Neural cell (in vitro differentiated cells): ENCODE data around the gene GAA. TPM values are rescaled to one million over a fixed set of nuclear protein-coding genes. Genes with fewer than 3 reads are reported as not detected.

ENCODE experiments used
- H2AFZ ChIP-seq: fragments of 200-600, 300-800 bp; sonication (generic), shearing (Covaris generic); 2 replicates; pipeline ENCODE4 v1.6.0; 2014; ENCODE audit warnings: low read depth, mild to moderate bottlenecking, antibody characterized with exemption, low read length, moderate library complexity
- H3F3A ChIP-seq: fragments of 200-600 bp; shearing (Covaris generic); 2 replicates; pipeline ENCODE4 v1.6.1; 2016; ENCODE audit warnings: mild to moderate bottlenecking, moderate library complexity, mixed read lengths, antibody characterized with exemption, low read length; ENCODE audit not compliant: insufficient read depth, poor library complexity, severe bottlenecking
- H3K27ac ChIP-seq: fragments of 200-600, 300-800 bp; sonication (generic), shearing (Covaris generic); 2 replicates; pipeline ENCODE4 v1.5.1; 2014; ENCODE audit warnings: mild to moderate bottlenecking, low read length, moderate library complexity
- H3K27me3 ChIP-seq: fragments of 300-800, 200-600 bp; sonication (generic), shearing (Covaris generic); 2 replicates; pipeline ENCODE4 v1.6.0; 2014; ENCODE audit warnings: mild to moderate bottlenecking, low read depth, low read length, moderate library complexity; ENCODE audit not compliant: insufficient read depth
- H3K36me3 ChIP-seq: fragments of 300-800, 200-600 bp; sonication (generic), shearing (Covaris generic); 2 replicates; pipeline ENCODE4 v1.5.1; 2014; ENCODE audit warnings: mild to moderate bottlenecking, antibody characterized with exemption, low read length, moderate library complexity; ENCODE audit not compliant: insufficient read depth
- H3K4me2 ChIP-seq: fragments of 300-800, 200-600 bp; sonication (generic), shearing (Covaris generic); 2 replicates; pipeline ENCODE4 v1.6.0; 2014; ENCODE audit warnings: mild to moderate bottlenecking, low read length
- H3K4me3 ChIP-seq: fragments of 300-800, 200-600 bp; sonication (generic), shearing (Covaris generic); 2 replicates; pipeline ENCODE4 v1.5.1; 2014; ENCODE audit warnings: mild to moderate bottlenecking, low read length, moderate library complexity
- H3K79me2 ChIP-seq: fragments of 200-600 bp; shearing (Covaris generic); replicated peaks from 2 replicates; pipeline ENCODE4 v1.6.0; 2014; ENCODE audit warnings: mild to moderate bottlenecking, low read length, moderate library complexity; ENCODE audit not compliant: insufficient read depth
- H3K9ac ChIP-seq: fragments of 300-800, 200-600 bp; sonication (generic), shearing (Covaris generic); 2 replicates; pipeline ENCODE4 v1.6.1; 2016; ENCODE audit warnings: mild to moderate bottlenecking, low read length, mixed read lengths
- H3K9me2 ChIP-seq: fragments of 200-600 bp; shearing (Covaris generic); 2 replicates; pipeline ENCODE4 v1.6.1; 2016; ENCODE audit warnings: mild to moderate bottlenecking, low read length, mixed read lengths; ENCODE audit not compliant: insufficient read depth
- H3K9me3 ChIP-seq: fragments of 200-600, 300-800 bp; sonication (generic), shearing (Covaris generic); 2 replicates; pipeline ENCODE4 v1.6.1; 2016; ENCODE audit warnings: mild to moderate bottlenecking, mixed run types, low read length, moderate library complexity, mixed read lengths
- H4K20me1 ChIP-seq: fragments of 200-600 bp; shearing (Covaris generic); 2 replicates; pipeline ENCODE4 v1.6.1; 2016; ENCODE audit warnings: mild to moderate bottlenecking, mixed run types; ENCODE audit not compliant: insufficient read depth
- EP300 ChIP-seq: fragments of 450-650 bp; conservative IDR thresholded peaks from 2 replicates; pipeline ENCODE4 v1.6.1; 2014; ENCODE audit warnings: antibody characterized with exemption, mild to moderate bottlenecking, moderate library complexity; ENCODE audit not compliant: poor library complexity, severe bottlenecking
- EZH2 ChIP-seq: fragments of 200-600, 300-800 bp; shearing (Covaris generic), sonication (generic); IDR thresholded peaks from 2 replicates; pipeline ENCODE4 v1.6.1; 2014; ENCODE audit warnings: antibody characterized with exemption, low read length, borderline replicate concordance, mild to moderate bottlenecking; ENCODE audit not compliant: insufficient read depth, poor library complexity, severe bottlenecking
- MXI1 ChIP-seq: fragments of 450-650 bp; conservative IDR thresholded peaks from 2 replicates; pipeline ENCODE4 v1.6.1; 2014; ENCODE audit warnings: antibody characterized with exemption, mild to moderate bottlenecking; ENCODE audit not compliant: poor library complexity, severe bottlenecking
- POLR2AphosphoS5 ChIP-seq: IDR thresholded peaks from 2 replicates; pipeline ENCODE4 v1.6.1; 2012
- RAD21 ChIP-seq: fragments of 450-650 bp; conservative IDR thresholded peaks from 2 replicates; pipeline ENCODE4 v1.6.1; 2014; ENCODE audit warnings: antibody characterized with exemption, mild to moderate bottlenecking, moderate library complexity
- SMC3 ChIP-seq: fragments of 450-650 bp; conservative IDR thresholded peaks from 2 replicates; pipeline ENCODE4 v1.6.1; 2014; ENCODE audit warnings: antibody characterized with exemption, mild to moderate bottlenecking, moderate library complexity; ENCODE audit not compliant: poor library complexity
- TAF1 ChIP-seq: IDR thresholded peaks from 2 replicates; pipeline ENCODE4 v1.6.1; 2012; ENCODE audit warnings: low read depth
- polyA plus RNA-seq: library from polyadenylated mRNA; depleted of rRNA; stranded (reverse); fragments of >200 nt; gene quantifications from 2 replicates; pipeline ENCODE4 v1.2.3, GENCODE V29; 2014
- TF ChIP-seq, protein P1 (sequence below): IDR thresholded peaks from 2 replicates; pipeline ENCODE4 v1.6.1; 2012; ENCODE audit warnings: borderline replicate concordance
- TF ChIP-seq, protein P2 (sequence below): fragments of 450-650 bp; IDR thresholded peaks from 2 replicates; pipeline ENCODE4 v1.5.1; 2014; ENCODE audit warnings: antibody characterized with exemption, mild to moderate bottlenecking, moderate library complexity; ENCODE audit not compliant: poor library complexity, severe bottlenecking

The GAA gene
- polyA plus RNA-seq, 1 donor from 2014 or later, result 58.9 TPM

- Histone ChIP-seq H3K36me3 (no peaks in the 10 kb centered on the region), H3K27me3 (no peaks in the 10 kb centered on the region), H3K9ac (no peak overlapping the region), H3K4me3 (no peak overlapping the region), H4K20me1 (no peaks in the 10 kb centered on the region), H3K4me2 (no peak overlapping the region), H3F3A (no peaks in the 10 kb centered on the region), H2AFZ (no peak overlapping the region), H3K9me2 (no peaks in the 10 kb centered on the region), H3K27ac (no peak overlapping the region), H3K79me2 (peaks cover 9% of the 10 kb centered on the region), H3K9me3 (no peaks in the 10 kb centered on the region)
- TF ChIP-seq MXI1 (no peak), EP300 (no peak), EZH2 (no peak), POLR2AphosphoS5 (no peak), SMC3 (no peak), RAD21 (no peak), TAF1 (no peak)
- TF ChIP-seq, protein P1, sequence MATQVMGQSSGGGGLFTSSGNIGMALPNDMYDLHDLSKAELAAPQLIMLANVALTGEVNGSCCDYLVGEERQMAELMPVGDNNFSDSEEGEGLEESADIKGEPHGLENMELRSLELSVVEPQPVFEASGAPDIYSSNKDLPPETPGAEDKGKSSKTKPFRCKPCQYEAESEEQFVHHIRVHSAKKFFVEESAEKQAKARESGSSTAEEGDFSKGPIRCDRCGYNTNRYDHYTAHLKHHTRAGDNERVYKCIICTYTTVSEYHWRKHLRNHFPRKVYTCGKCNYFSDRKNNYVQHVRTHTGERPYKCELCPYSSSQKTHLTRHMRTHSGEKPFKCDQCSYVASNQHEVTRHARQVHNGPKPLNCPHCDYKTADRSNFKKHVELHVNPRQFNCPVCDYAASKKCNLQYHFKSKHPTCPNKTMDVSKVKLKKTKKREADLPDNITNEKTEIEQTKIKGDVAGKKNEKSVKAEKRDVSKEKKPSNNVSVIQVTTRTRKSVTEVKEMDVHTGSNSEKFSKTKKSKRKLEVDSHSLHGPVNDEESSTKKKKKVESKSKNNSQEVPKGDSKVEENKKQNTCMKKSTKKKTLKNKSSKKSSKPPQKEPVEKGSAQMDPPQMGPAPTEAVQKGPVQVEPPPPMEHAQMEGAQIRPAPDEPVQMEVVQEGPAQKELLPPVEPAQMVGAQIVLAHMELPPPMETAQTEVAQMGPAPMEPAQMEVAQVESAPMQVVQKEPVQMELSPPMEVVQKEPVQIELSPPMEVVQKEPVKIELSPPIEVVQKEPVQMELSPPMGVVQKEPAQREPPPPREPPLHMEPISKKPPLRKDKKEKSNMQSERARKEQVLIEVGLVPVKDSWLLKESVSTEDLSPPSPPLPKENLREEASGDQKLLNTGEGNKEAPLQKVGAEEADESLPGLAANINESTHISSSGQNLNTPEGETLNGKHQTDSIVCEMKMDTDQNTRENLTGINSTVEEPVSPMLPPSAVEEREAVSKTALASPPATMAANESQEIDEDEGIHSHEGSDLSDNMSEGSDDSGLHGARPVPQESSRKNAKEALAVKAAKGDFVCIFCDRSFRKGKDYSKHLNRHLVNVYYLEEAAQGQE, result no peak
- TF ChIP-seq, protein P2, sequence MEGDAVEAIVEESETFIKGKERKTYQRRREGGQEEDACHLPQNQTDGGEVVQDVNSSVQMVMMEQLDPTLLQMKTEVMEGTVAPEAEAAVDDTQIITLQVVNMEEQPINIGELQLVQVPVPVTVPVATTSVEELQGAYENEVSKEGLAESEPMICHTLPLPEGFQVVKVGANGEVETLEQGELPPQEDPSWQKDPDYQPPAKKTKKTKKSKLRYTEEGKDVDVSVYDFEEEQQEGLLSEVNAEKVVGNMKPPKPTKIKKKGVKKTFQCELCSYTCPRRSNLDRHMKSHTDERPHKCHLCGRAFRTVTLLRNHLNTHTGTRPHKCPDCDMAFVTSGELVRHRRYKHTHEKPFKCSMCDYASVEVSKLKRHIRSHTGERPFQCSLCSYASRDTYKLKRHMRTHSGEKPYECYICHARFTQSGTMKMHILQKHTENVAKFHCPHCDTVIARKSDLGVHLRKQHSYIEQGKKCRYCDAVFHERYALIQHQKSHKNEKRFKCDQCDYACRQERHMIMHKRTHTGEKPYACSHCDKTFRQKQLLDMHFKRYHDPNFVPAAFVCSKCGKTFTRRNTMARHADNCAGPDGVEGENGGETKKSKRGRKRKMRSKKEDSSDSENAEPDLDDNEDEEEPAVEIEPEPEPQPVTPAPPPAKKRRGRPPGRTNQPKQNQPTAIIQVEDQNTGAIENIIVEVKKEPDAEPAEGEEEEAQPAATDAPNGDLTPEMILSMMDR, result no peak
Observed at GRCh38 chr17:80099291-80100034, 1.9 kb upstream of the GAA start.

DNA sequence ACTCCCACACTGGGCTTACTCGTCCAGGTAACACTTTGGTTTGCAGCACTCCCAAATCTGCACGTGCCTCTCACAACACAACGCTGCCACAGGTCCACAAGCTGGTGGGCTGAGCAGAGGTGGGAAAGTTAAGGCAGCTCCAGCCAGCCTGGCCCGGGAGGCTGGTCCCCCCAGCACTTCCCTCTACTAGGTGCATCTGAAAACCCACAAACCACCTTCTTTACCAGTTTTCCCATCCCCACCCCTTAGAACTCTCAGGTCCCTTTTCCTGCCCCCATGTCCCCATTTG lies 1.4 kb upstream of the GAA start:
- Histone ChIP-seq H3K27ac (no peak overlapping the region), H3K9ac (no peak overlapping the region), H3K9me2 (no peaks in the 10 kb centered on the region), H3K4me3 (no peak overlapping the region), H3K36me3 (no peaks in the 10 kb centered on the region), H4K20me1 (no peaks in the 10 kb centered on the region), H3K79me2 (peaks cover 9% of the 10 kb centered on the region), H3K4me2 (no peak overlapping the region), H3K27me3 (no peaks in the 10 kb centered on the region), H3K9me3 (no peaks in the 10 kb centered on the region), H2AFZ (no peak overlapping the region), H3F3A (no peaks in the 10 kb centered on the region)
- no peak for TF ChIP-seq SMC3
- TF ChIP-seq EP300, result no peak
- no peak for TF ChIP-seq POLR2AphosphoS5
- no peak for TF ChIP-seq MXI1
- TF ChIP-seq, protein P1, result no peak
- TF ChIP-seq RAD21, result no peak
- TF ChIP-seq TAF1, result no peak
- TF ChIP-seq EZH2, result no peak
- TF ChIP-seq, protein P2, result no peak
